ENCODE data around the gene GABBR2. TPM values are rescaled to one million over a fixed set of nuclear protein-coding genes. Genes with fewer than 3 reads are reported as not detected.

GABBR2 gene
- total RNA-seq, 1 experiment from 2014 or later = 0.76 TPM

- Histone ChIP-seq H3K4me3 (no peak overlapping the region), H2AFZ (no peak overlapping the region), H3K9me2 (ENCODE audit: insufficient read depth) (no peaks in the 10 kb centered on the region), H3K4me2 (no peak overlapping the region), H3K36me3 (ENCODE audit: low read depth) (no peaks in the 10 kb centered on the region), H3K79me2 (ENCODE audit: low read depth) (no peaks in the 10 kb centered on the region), H4K20me1 (ENCODE audit: insufficient read depth) (no peaks in the 10 kb centered on the region), H3K4me1 (replicated peaks; ENCODE audit: insufficient read depth) (no peaks in the 10 kb centered on the region), H3K9me3 (ENCODE audit: insufficient read depth, low read depth) (no peaks in the 10 kb centered on the region), H3K27ac (no peak overlapping the region), H3F3A (ENCODE audit: insufficient read depth, low read depth) (no peaks in the 10 kb centered on the region), H3K27me3 (ENCODE audit: insufficient read depth, low read depth) (no peaks in the 10 kb centered on the region)
- no TSS peak for BruUV-seq (replicated peaks)
- intact Hi-C loops (cut with micrococcal nuclease; ENCODE audit: unreplicated experiment) = no loop called here
- CTCF ChIA-PET = no interaction called here
- TF ChIP-seq CTCF (conservative IDR thresholded peaks at IDR 0.05) (no peak), EZH2 (IDR thresholded peaks at IDR 0.05; ENCODE audit: low read depth) (no peak)
- DNase-seq = no peak
- POLR2A ChIA-PET (ENCODE audit: unreplicated experiment) = no interaction called here
Measured at GRCh38 chr9:98401140-98402018, 307.4 kb downstream of the GABBR2 start.

GRCh38 chr9:98399950-98400683, 308.6 kb downstream of the GABBR2 start:
- POLR2A ChIA-PET (ENCODE audit: unreplicated experiment) = no interaction called here
- Histone ChIP-seq H2AFZ (no peak overlapping the region), H3K4me2 (no peak overlapping the region), H3K4me1 (replicated peaks; ENCODE audit: insufficient read depth) (no peaks in the 10 kb centered on the region), H3K9me2 (ENCODE audit: insufficient read depth) (no peaks in the 10 kb centered on the region), H4K20me1 (ENCODE audit: insufficient read depth) (no peaks in the 10 kb centered on the region), H3K4me3 (no peak overlapping the region), H3F3A (ENCODE audit: insufficient read depth, low read depth) (no peaks in the 10 kb centered on the region), H3K79me2 (ENCODE audit: low read depth) (no peaks in the 10 kb centered on the region), H3K36me3 (ENCODE audit: low read depth) (no peaks in the 10 kb centered on the region), H3K9me3 (ENCODE audit: insufficient read depth, low read depth) (no peaks in the 10 kb centered on the region), H3K27me3 (ENCODE audit: insufficient read depth, low read depth) (no peaks in the 10 kb centered on the region), H3K27ac (no peak overlapping the region)
- TF ChIP-seq EZH2 (IDR thresholded peaks at IDR 0.05; ENCODE audit: low read depth) (no peak), CTCF (conservative IDR thresholded peaks at IDR 0.05) (no peak)
- DNase-seq = no peak
- no TSS peak for BruUV-seq (replicated peaks)
- intact Hi-C loops (cut with micrococcal nuclease; ENCODE audit: unreplicated experiment) = no loop called here
- CTCF ChIA-PET = no interaction called here

- Histone ChIP-seq H3K4me2 (no peak overlapping the region), H3F3A (ENCODE audit: insufficient read depth, low read depth) (no peaks in the 10 kb centered on the region), H3K4me1 (replicated peaks; ENCODE audit: insufficient read depth) (no peaks in the 10 kb centered on the region), H3K4me3 (no peak overlapping the region), H3K36me3 (ENCODE audit: low read depth) (no peaks in the 10 kb centered on the region), H3K27ac (no peak overlapping the region), H3K9me2 (ENCODE audit: insufficient read depth) (no peaks in the 10 kb centered on the region), H3K9me3 (ENCODE audit: insufficient read depth, low read depth) (no peaks in the 10 kb centered on the region), H2AFZ (no peak overlapping the region), H3K79me2 (ENCODE audit: low read depth) (no peaks in the 10 kb centered on the region), H4K20me1 (ENCODE audit: insufficient read depth) (no peaks in the 10 kb centered on the region), H3K27me3 (ENCODE audit: insufficient read depth, low read depth) (no peaks in the 10 kb centered on the region)
- TF ChIP-seq EZH2 (IDR thresholded peaks at IDR 0.05; ENCODE audit: low read depth) = no peak
- no peak for TF ChIP-seq CTCF (conservative IDR thresholded peaks at IDR 0.05)
- no TSS peak for BruUV-seq (replicated peaks)
- ChIA-PET POLR2A (ENCODE audit: unreplicated experiment) (no interaction called here), CTCF (no interaction called here)
- intact Hi-C loops (cut with micrococcal nuclease; ENCODE audit: unreplicated experiment) = no loop called here
- no peak for DNase-seq
Measured at GRCh38 chr9:98396656-98397055, 312.1 kb downstream of the GABBR2 start.
